T-helper 9 cell (primary cell): Measurements from ENCODE around the gene ALMS1.
"Not testable (repeated sequence)": the region's sequence is repeated elsewhere in the genome, so short reads cannot be mapped to it uniquely, and the experiment has no call there.

Experiments
- DNase-seq: peaks from one replicate; pipeline ENCODE4 v3.0.0-alpha.2; 2020

ALMS1 gene

DNA sequence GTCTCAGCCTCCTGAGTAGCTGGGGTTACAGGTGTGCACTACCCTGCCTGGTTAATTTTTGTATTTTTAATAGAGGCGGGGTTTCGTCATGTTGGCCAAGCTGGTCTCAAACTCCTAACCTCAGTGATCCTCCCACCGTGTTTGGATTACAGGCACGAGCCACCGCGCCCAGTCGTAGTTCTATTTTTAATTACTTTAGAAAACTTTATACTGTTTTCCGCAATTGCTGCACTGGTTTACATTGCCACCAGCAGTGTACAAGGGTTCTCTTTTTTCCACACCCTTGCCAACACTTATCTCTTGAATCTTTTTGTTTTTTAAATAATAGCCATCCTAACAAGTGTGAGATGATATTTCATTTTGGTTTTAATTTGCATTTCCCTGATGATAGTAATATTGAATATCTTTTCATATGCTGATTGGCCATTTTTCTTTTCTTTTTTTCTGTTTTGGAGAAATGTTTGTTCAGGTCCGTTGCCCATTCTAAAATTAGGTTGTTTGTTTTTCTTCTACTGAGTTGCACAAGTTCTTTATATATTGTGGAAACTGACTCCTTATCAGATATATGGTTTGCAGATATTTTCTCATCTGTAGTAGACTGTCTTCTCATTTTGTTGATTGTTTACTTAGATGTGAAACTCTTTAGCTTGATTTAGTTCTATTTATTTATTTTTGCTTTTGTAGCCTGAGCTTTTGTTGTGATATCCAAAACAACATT, 16.9 kb downstream of the ALMS1 start:
- DNase-seq = no peak

DNA sequence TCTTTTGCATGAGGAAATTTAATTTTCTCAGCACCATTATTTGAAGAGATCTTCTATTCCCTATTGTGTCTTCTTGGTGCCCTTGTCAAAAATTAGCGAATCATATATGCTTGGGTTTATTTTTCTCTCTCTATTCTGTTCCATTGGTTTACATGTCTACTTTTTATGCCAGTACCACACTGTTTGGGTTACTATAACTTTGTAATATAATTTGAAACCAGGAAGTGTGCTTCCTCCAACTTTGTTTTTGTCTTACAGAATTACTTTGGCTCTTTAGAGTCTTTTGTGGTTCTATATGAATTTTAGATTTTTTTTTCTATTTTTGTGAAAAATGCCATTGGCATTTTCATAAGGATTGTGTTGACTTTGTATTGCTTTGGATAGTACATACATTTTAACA, 17.6 kb downstream of the ALMS1 start:
- no peak for DNase-seq

DNA sequence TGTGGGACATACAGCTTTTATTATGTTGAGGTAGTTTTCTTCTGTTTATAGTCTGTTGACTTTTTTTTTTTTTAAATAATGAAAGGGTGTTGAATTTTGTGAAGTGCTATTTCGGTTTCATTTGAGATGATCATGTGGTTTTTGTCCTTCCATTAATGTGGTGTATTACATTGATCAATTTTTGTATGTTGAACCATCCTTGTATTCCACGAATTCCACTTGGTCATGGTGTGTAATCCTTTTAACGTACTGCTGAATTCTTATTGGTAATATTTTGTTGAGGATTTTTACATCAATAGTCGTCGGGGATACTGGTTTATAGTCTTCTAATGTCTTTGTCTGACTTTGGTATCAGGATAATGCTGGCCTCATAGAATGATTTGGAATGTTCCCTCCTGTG, 18.8 kb downstream of the ALMS1 start:
- no peak for DNase-seq

DNA sequence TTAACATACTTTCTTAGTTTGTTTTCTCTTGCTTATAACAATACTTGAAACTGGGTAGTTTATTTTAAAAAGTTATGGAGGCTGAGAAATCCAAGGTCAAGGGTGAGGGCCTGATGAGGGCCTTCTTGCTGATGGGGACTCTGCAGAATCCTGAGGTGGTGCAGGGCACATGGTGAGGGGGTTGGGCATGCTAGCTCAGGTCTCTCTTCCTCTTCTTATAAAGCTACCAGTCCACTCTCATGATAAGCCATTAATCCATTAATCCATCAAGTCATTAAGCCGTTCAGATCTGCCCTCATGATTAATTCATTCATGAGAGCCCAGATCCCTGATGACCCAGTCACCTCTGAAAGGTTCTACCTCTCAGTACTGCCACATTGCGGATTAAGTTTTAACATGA, 21.4 kb downstream of the ALMS1 start:
- DNase-seq = no peak

DNA sequence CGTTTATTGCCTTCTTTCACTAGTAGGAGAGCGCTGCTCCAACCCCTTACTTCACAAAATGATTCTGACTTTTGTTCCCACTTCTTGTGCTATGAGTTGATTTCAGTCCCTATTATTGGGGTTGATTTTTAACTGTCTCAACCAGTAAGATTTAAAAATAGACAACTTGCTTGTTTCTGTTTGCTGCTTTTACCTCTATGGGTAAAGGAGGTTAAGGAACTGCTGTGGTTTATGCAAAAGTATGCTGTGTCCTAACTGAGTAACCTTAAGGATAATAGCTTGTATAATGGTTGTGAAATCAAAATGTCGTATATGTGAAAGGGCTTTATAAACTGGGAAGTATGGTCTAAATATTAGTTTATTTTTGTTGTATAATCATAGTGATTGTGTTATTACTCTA, 22.6 kb downstream of the ALMS1 start:
- no peak for DNase-seq

DNA sequence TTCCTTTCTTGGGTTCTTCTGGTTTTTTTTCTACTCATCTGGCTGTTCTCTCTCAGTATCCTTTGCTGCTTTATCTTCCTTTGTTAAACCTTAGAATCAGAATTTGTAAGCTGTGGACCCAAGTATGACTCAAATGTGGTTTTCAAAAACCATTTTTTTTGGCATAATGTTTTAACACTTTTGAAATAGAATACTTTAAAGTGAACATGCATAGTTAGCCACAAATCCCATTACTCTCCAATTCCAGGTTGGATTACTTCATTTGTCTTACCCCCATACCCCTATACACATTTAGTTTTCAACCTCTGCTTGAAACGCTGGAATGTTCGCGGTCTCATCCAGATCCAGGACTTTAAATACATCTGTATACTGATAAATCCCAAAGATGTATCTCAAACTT, 29.1 kb downstream of the ALMS1 start:
- DNase-seq = no peak

DNA sequence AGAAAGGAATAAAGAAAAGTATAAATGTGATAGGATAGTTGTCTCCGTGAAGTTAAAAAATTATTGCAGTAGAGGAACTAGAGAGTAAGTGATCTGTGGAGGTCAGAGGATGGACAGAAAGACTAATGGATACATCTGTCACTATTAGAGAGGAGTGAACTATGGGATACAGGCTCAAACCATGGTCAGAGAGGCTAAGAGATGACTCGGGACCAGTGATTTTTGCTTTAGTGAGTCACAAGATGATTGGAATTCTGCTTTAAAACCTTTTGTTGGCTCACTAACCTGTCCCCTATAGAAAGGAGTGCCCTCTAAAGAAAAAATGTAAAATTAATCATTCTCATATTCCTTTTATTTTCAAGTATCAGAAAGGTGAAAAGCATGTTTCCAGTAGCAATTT, 30.3 kb downstream of the ALMS1 start:
- DNase-seq = no peak

DNA sequence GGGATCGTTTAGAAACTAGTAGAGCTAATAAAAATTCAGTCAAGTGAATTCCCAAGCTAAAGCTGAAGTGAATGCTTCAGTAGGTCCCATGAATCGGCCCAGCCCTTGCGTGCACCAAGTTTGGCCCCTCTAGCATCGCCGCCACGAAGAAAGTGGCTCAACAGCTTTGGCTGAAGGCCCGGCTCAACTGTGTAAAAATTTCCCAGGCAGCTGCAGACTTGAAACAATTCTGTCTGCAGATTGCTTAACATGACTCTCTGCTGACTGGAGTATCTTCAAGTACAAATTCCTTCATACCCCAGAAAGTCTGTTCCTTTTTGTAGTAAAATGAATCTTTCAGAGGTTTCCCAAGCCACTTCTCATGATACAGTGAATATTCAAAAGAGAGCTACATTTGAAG, 32.7 kb downstream of the ALMS1 start:
- no peak for DNase-seq

DNA sequence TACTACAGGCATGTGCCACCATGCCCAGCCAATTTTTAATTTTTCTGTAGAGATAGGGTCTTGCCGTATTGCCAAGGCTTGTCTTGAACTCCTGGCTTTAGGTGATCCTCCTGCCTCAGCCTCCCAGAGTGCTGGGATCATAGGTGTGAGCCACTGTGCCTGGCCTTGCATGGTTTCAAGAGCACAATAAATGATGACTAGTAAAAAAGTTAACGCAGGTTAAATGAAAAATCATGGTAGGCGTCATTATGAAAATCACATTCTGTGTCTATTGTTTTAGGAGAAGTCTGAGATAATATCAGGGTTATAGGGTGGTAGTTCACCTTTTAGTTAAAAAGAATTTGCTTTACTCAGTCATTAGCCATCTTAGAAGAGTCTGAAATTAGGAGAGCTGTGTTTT, 38.3 kb downstream of the ALMS1 start:
- DNase-seq = no peak

DNA sequence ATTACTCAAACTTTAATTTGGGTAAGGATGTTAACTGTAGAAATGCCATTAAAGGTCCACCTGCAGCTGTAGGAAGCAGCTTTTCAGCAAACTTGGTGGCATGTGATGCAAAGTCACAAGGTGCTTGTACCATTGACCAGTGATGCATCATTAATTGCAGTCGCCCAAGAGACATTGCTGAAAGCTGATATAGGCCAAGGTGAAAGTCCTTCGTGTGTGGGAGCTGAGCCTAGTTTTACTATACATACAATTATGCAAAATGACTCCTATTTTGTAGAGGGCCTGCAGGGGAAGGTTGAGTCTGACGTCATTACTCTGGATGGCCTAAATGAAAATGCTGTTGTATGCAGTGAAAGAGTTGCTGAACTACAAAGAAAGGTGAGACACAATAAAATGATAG, 40.5 kb downstream of the ALMS1 start:
- no peak for DNase-seq

DNA sequence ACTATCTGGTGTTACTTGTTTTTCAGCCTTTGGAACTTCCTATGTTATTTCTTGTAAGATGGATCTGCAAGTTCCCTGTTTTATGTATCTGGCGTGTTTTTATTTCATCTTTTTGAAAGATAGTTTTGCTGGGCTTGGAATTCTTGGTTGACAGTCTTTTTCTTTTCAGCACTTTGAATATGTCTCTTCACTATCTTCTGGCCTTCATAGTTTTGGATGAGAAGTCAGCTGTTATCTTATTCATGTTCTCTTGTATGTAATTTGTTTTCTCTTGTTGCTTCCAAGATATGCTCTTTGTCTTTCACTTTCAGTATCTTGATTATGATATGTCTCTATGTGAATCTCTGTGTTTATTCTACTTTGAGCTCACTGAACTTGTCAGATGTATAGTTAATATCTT, 50.4 kb downstream of the ALMS1 start:
- no peak for DNase-seq

DNA sequence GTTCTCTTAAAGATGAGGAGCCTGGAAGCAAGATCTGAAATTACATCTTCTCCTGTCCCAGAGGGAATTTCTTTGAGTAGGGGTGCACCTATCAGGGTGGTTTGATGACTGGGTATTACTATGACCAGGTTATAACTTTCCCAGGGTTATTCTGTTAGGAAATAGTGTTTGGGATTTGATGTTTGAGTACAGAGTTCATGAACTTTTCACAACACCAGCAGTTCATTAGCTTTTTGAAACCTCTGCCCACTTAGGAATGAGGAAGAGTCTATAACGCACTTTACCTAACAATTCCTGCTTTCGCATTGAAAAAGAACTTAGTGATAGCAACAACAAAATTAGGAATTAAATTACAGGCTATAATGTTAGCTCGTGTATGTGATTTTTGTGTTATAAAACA, 58.6 kb downstream of the ALMS1 start:
- DNase-seq = no peak

DNA sequence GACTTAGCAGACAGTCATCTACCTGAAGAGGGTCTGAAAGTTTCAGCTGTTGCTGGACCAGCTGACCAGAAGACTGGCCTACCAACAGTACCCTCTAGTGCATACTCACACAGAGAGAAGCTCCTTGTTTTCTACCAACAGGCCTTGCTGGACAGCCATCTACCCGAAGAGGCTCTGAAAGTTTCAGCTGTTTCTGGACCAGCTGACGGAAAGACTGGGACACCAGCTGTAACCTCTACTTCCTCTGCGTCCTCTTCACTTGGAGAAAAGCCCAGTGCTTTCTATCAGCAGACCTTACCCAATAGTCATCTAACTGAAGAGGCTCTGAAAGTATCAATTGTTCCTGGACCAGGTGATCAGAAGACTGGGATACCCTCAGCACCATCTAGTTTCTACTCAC, 63.2 kb downstream of the ALMS1 start:
- DNase-seq = no peak

DNA sequence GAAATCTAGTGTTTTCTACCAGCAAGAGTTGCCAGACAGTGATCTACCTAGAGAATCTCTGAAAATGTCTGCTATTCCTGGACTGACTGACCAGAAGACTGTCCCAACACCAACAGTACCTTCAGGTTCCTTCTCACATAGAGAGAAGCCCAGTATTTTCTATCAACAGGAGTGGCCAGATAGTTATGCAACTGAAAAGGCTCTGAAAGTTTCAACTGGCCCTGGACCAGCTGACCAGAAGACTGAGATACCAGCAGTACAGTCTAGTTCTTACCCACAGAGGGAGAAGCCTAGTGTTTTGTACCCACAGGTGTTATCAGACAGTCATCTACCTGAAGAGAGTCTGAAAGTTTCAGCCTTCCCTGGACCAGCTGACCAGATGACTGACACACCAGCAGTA, 63.8 kb downstream of the ALMS1 start:
- DNase-seq = no peak

DNA sequence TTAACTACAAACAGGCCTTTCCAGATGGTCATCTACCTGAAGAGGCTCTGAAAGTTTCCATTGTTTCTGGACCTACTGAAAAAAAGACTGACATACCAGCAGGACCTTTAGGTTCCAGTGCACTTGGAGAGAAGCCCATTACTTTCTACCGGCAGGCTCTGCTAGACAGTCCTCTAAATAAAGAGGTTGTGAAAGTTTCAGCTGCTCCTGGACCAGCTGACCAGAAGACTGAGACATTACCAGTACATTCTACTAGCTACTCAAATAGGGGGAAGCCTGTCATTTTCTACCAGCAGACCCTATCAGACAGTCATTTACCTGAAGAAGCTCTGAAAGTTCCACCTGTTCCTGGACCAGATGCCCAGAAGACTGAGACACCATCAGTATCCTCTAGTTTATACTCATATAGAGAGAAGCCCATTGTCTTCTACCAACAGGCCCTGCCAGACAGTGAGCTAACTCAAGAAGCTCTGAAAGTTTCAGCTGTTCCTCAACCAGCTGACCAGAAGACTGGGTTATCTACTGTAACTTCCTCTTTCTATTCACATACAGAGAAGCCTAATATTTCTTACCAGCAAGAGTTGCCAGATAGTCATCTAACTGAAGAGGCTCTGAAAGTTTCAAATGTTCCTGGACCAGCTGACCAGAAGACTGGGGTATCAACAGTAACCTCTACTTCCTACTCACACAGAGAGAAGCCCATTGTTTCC, 65.8 kb downstream of the ALMS1 start:
- DNase-seq = no peak

DNA sequence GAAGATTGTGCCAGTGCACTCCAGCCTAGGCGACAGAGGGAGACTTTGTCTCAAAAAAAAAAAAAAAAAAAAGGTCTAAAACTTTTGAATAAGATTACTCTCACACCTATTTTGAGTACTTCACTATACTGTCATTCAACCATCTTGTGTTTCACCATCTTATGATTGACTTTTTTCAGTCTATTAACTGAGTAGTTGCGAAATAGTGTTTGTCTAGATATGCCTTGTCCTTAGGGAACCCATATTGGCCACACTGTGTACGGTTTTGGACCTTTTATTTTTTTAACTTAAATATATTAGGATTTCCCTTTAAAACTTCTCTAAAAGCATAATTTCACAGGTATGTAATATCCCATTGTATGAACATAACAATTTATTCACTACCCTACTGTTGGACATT, 72.3 kb downstream of the ALMS1 start:
- DNase-seq = no peak

DNA sequence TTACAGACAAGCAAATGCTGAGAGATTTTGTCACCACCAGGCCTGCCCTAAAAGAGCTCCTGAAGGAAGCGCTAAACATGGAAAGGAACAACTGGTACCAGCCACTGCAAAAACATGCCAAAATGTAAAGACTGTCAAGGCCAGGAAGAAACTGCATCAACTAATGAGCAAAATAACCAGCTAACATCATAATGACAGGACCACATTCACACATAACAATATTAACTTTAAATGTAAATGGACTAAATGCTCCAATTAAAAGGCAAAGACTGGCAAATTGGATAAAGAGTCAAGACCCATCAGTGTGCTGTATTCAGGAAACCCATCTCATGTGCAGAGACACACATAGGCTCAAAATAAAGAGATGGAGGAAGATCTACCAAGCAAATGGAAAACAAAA, 76.8 kb downstream of the ALMS1 start:
- DNase-seq = not testable (repeated sequence)

DNA sequence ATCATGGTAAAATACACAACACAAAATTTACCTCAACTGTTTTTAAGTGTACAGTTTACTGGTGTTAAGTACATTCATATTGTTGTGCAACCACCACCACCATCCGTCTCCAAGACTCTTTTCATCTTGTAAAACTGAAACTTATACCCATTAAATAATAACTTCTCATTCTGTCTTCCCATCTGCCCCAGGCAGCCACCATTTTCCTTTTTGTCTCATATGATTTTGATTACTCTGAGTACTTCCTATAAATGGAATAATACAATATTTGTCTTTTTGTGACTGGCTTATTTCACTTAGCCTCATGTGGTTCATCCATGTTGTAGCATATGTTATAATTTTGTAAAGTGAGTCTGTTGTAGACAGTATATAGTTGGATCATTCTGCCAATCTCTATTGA, 82.7 kb downstream of the ALMS1 start:
- no peak for DNase-seq

DNA sequence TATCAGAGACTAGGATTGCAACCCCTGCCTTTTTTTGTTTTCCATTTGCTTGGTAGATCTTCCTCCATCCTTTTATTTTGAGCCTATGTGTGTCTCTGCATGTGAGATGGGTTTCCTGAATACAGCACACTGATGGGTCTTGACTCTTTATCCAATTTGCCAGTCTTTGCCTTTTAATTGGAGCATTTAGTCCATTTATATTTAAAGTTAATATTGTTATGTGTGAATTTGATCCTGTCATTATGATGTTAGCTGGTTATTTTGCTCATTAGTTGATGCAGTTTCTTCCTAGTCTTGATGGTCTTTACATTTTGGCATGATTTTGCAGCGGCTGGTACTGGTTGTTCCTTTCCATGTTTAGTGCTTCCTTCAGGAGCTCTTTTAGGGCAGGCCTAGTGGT, 98.2 kb downstream of the ALMS1 start:
- DNase-seq = not testable (repeated sequence)

DNA sequence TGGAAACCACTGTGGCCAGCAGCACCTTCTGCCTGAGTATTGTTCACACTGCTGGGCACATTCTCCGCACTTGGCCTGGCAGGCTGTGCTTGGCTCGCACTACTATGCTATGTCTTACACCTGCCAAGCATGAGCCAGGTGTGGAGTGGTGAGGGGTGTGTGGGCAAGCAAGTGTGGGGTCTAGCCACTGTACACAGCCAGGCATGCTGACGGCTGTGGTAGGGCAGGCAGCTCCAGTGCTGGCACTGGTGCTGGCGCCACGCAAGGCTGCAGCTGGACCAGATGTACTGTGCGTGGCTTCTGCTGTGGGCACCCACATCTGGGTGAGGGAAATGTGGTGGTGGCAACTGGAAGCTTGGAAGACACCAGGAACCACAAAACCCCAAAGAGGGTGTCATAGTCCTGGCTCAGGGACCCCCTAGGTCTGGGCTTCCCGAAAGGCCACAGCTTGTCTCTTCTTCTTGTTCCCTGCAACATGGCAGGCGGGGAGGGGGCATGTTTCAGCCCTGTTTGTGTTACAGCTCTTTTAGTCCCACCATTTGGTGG, 101.5 kb downstream of the ALMS1 start:
- DNase-seq = no peak

DNA sequence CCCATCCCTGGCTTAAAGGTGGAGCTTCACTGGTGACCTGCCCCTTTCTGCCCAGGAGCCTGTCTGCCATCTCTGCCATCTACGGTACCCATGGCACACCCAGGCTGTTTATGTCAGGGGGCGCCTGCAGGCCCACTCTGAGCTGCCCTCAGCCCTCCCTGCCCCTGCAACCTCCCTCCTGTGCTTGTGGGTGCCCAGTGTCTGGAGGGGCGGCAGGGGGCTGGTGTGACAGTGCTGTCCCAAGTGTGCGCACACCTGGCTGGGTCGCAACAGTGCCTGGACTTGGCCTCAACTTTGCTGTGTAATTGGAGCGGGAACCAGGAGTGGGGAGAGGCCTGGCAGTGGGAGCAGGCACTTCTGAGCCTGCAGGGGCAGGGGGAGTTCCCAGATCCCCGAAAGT, 102.4 kb downstream of the ALMS1 start:
- no peak for DNase-seq

DNA sequence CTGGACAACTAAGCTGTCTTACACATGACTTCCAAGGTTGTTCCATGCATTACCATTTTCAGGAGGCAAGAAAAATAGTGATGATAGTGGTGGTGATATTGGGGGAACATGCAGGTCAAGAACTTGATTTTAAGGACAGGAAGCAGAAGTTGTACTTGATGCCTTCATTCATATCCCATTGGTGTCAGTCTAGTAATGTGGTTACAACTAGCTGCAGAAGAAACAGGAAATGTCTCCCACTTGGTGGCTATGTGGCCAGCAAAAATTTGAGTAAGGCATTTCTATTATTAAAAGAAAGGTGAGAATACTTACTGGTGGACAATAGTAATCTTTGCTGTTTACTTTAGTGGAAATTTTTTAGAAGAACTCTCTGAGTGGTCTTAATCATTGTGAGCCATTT, 103.4 kb downstream of the ALMS1 start:
- DNase-seq = no peak

DNA sequence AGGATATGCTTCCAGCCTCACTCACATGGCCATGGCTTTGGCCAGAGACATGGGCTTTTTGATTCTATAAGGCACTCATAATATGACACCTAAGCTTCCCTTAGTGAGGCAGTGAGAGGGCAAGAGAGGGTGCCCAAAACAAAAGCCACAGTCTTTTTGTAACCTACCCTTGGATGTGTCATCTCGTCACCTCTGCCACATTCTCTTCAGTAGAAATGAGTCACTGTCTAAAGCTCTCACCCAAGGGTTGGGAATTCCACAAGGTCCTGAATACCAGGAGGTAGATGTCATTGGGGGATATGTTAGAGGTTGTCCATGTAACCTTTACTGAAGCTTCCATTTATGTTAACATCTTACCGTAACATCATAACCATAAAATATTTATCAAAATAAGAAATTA, 108.4 kb downstream of the ALMS1 start:
- no peak for DNase-seq

DNA sequence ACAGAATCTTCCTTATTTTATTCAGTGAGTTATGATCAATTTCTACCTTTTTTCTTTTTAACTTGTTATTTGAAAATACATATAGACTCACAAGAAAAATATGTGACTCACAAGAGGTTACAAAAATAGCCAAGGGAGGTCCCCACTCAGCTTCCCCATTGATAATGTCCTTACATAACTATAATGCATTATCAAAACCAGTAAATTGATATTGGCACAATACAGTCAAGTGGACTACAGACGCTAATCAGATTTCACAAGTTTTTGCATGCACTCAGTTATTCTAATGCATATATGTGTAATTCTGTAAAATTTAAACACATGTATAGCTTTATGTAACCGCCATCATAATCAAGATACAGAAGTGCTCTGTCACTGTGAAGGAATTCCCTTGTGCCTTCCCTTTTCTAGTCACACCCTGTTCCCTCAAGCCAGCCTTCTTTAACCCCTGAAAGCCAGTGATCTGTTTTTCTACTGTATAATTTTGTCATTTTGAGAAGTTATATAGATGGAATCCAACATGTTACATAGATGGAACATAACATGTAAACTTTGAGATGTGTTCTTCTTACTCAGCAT, 118.4 kb downstream of the ALMS1 start:
- no peak for DNase-seq
